Measurements from ENCODE around the gene NAGLU. TPM values are rescaled to one million over a fixed set of nuclear protein-coding genes. Genes with fewer than 3 reads are reported as not detected.
A peak's percentile ranks its signal among the peaks of the same experiment; 100 is the strongest.

The NAGLU gene
- total RNA-seq, 2 donors from 2014 or later: 27.8 to 38.6 TPM

DNA sequence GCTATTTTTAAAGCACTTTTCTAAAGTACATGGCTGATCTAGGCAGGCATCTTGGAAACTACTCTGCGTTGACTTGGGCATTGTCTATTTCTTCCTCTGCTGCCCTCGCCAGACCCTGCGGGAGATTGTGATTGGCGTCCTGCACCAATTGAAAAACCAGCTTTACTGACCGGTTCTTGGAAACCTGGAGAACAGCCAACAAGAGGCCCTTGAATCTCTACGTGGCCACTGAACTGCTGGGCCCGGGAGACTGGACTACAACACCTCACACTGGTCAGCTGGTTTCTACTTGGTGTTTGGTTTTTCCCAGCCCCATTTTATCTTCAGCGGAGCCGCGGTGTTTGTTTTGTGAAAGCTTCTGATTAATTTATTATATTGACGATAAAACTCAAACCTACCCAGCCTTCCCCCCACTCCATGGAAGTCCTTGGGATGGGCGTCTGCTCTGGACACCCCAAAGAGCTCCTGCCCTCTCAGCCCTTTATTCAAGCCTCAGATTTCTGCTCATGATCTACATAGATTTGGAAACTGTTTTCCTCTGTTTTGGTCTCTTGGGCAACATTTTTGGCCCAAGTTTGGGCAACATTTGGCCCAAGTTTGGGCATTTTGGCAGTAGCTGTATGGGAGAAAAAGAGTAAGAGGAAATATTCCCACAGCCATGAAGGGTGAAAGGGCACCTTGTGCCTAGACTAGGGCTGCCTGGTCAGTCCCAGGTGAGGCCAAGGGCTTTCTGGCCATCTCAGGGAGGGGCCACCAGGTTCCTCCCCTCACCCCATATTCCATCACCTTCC, 35.6 kb downstream of the NAGLU start:
- Histone ChIP-seq H3K4me1 (peaks cover 5% of the 10 kb centered on the region), H3K4me3 (no peak overlapping the region), H3K27ac (no peak overlapping the region), H3K36me3 (peaks cover 29% of the 10 kb centered on the region), H3K9me3 (no peaks in the 10 kb centered on the region), H3K27me3 (no peaks in the 10 kb centered on the region), H3K9ac (ENCODE audit: low read depth in 2 of 2, low read length in 2 of 2) (no peak overlapping the region)
- TF ChIP-seq CTCF (IDR thresholded peaks at IDR 0.05): no peak
- intact Hi-C loops (cut with DNase I): no loop called here
- no peak for DNase-seq

GRCh38 chr17:42573095-42573494, 37.1 kb downstream of the NAGLU start:
- no peak for TF ChIP-seq CTCF (IDR thresholded peaks at IDR 0.05)
- Histone ChIP-seq H3K4me1 (no peaks in the 10 kb centered on the region), H3K9me3 (no peaks in the 10 kb centered on the region), H3K9ac (ENCODE audit: low read depth in 2 of 2, low read length in 2 of 2) (no peak overlapping the region), H3K4me3 (no peak overlapping the region), H3K27me3 (no peaks in the 10 kb centered on the region), H3K36me3 (peaks cover 29% of the 10 kb centered on the region), H3K27ac (no peak overlapping the region)
- no peak for DNase-seq
- intact Hi-C loops (cut with DNase I): no loop called here

- Histone ChIP-seq H3K27me3 (no peaks in the 10 kb centered on the region), H3K36me3 (peaks cover 29% of the 10 kb centered on the region), H3K27ac (no peak overlapping the region), H3K4me3 (no peak overlapping the region), H3K9me3 (no peaks in the 10 kb centered on the region), H3K9ac (ENCODE audit: low read depth in 2 of 2, low read length in 2 of 2) (no peak overlapping the region), H3K4me1 (peaks cover 4% of the 10 kb centered on the region)
- no peak for DNase-seq
- intact Hi-C loops (cut with DNase I): no loop called here
- no peak for TF ChIP-seq CTCF (IDR thresholded peaks at IDR 0.05)
These were observed 38.4 kb downstream of the NAGLU start for GRCh38 chr17:42574463-42574862.

GRCh38 chr17:42577140-42577531, 41.1 kb downstream of the NAGLU start:
- Histone ChIP-seq H3K27me3 (no peaks in the 10 kb centered on the region), H3K4me3 (peak overlapping the region; percentile 61), H3K9ac (ENCODE audit: low read depth in 2 of 2, low read length in 2 of 2) (peak overlapping the region in 1 of 2 donors; percentile 98), H3K27ac (peak overlapping the region; percentile 90), H3K36me3 (peaks cover 21% of the 10 kb centered on the region), H3K4me1 (peaks cover 4% of the 10 kb centered on the region), H3K9me3 (no peaks in the 10 kb centered on the region)
- DNase-seq: no peak
- no peak for TF ChIP-seq CTCF (IDR thresholded peaks at IDR 0.05)
- intact Hi-C loops (cut with DNase I): no loop called here

- intact Hi-C loops (cut with DNase I): no loop called here
- DNase-seq: peak; percentile 98
- Histone ChIP-seq H3K4me1 (peaks cover 4% of the 10 kb centered on the region), H3K4me3 (peak within 1 kb of the TSS; percentile 61), H3K9me3 (no peaks in the 10 kb centered on the region), H3K27me3 (no peaks in the 10 kb centered on the region), H3K36me3 (peaks cover 21% of the 10 kb centered on the region), H3K27ac (peak within 1 kb of the TSS; percentile 90), H3K9ac (ENCODE audit: low read depth in 2 of 2, low read length in 2 of 2) (peak within 1 kb of the TSS; percentile 71 to 98)
- no peak for TF ChIP-seq CTCF (IDR thresholded peaks at IDR 0.05)
These were observed 41.7 kb downstream of the NAGLU start, which contains the start of gene PSMC3IP for GRCh38 chr17:42577532-42578281. TSS of gene PSMC3IP (minus strand) at chr17:42577729. CDS start at chr17:42577686, 43 bp downstream.

Measured in colonic mucosa (tissue), 4 donors.